Osteocyte (in vitro differentiated cells): Measurements from ENCODE around the gene SLC23A3. TPM values are rescaled to one million over a fixed set of nuclear protein-coding genes. Genes with fewer than 3 reads are reported as not detected.

ENCODE experiments used
- DNase-seq: peaks from one replicate; pipeline ENCODE4 v3.0.0; 2021; ENCODE audit warnings: mixed read lengths; ENCODE audit not compliant: unreplicated experiment; ENCODE audit errors: extremely low spot score
- H3K27ac Mint-ChIP-seq: one replicate; pipeline ENCODE4 v1.8.0; 2021; ENCODE audit warnings: mild to moderate bottlenecking, mixed read lengths; ENCODE audit not compliant: unreplicated experiment
- H3K27me3 Mint-ChIP-seq: one replicate; pipeline ENCODE4 v1.8.0; 2021; ENCODE audit warnings: mixed read lengths; ENCODE audit not compliant: unreplicated experiment
- H3K36me3 Mint-ChIP-seq: one replicate; pipeline ENCODE4 v1.8.0; 2021; ENCODE audit warnings: mixed read lengths; ENCODE audit not compliant: unreplicated experiment
- H3K4me1 Mint-ChIP-seq: one replicate; pipeline ENCODE4 v1.8.0; 2021; ENCODE audit warnings: mixed read lengths; ENCODE audit not compliant: unreplicated experiment
- H3K4me3 Mint-ChIP-seq: one replicate; pipeline ENCODE4 v1.8.0; 2021; ENCODE audit warnings: mild to moderate bottlenecking, moderate library complexity, mixed read lengths; ENCODE audit not compliant: unreplicated experiment
- H3K9me3 Mint-ChIP-seq: one replicate; pipeline ENCODE4 v1.8.0; 2021; ENCODE audit warnings: mixed read lengths; ENCODE audit not compliant: unreplicated experiment
- long read RNA-seq: library from polyadenylated mRNA; unstranded; transcript quantifications from one replicate; pipeline ENCODE4 v2.0.0, GENCODE V29; 2021
- total RNA-seq: library from RNA; stranded (reverse); gene quantifications from 2 replicates; pipeline ENCODE4 v1.2.1, GENCODE V29; 2021
- TF ChIP-seq, protein P1 (sequence below): fragments of 200-600 bp; sonication (generic); IDR thresholded peaks from 2 replicates; pipeline ENCODE4 v1.5.0; 2021; ENCODE audit warnings: antibody characterized with exemption, mild to moderate bottlenecking, moderate library complexity

The SLC23A3 gene
- total RNA-seq = 2.8 and 5.2 TPM in 2 replicates
- long read RNA-seq = 0 reads

GRCh38 chr2:219169930-219170654 is at the start of gene SLC23A3:
TSS of gene SLC23A3 (minus strand) at chr2:219170029. CDS start at chr2:219169984, 45 bp downstream.
- no peak within 1 kb of the TSS for H3K4me3 Mint-ChIP-seq
- TF ChIP-seq, protein P1, sequence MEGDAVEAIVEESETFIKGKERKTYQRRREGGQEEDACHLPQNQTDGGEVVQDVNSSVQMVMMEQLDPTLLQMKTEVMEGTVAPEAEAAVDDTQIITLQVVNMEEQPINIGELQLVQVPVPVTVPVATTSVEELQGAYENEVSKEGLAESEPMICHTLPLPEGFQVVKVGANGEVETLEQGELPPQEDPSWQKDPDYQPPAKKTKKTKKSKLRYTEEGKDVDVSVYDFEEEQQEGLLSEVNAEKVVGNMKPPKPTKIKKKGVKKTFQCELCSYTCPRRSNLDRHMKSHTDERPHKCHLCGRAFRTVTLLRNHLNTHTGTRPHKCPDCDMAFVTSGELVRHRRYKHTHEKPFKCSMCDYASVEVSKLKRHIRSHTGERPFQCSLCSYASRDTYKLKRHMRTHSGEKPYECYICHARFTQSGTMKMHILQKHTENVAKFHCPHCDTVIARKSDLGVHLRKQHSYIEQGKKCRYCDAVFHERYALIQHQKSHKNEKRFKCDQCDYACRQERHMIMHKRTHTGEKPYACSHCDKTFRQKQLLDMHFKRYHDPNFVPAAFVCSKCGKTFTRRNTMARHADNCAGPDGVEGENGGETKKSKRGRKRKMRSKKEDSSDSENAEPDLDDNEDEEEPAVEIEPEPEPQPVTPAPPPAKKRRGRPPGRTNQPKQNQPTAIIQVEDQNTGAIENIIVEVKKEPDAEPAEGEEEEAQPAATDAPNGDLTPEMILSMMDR = no peak
- no peak within 1 kb of the TSS for H3K27ac Mint-ChIP-seq
- H3K4me1 Mint-ChIP-seq = peaks cover 9% of the 10 kb centered on the region
- H3K36me3 Mint-ChIP-seq = peaks cover 15% of the 10 kb centered on the region
- no peaks in the 10 kb centered on the region for H3K27me3 Mint-ChIP-seq
- no peak for DNase-seq
- H3K9me3 Mint-ChIP-seq = no peaks in the 10 kb centered on the region

DNA sequence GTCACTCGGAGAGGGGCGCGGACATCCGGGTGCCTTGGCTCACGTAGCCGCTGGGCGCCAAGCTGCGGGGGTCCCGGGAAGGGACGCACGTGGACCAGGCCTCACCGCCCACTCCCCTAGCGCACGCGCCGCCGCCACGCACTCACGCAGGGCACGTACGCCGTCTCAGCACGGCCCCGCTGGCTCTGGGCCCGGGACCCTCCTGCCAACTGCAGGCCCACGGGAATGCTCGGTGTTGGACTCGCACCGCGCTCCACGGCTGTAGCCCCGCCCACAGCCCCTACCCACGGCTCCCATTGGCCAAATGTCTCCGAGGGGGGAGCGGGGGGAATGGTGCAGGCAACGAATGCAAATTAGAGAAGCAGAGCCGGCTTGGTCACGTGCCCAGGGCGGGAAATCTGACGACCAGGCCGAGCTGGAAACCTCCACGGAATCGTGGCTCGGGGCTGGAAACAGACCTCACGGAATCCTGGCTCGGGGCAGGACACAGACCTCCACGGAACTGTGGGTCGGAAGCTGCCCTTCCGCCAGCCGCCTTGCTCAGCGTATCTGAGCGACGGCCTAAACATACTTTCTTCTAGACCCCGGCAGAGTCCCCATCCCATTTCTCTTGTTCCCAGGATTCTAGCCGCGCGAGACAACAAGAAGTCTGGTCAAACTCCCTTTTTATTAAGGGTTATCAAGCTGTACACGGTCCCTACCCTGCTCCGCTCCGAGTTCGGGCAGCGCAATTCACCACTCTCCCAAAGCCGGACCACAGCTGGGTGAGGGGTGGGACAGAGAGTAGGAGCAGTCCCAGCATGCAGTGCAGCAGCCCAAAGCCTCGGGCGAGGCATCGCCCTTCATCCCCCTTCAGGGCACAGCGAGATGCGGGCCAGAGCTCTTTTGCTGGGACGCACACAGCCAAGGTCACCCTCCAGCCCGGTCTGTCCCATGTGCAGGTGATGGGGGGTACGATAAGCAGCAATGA is 49.2 kb upstream of the SLC23A3 start, which contains the start of gene ABCB6:
Gene ABCB6, minus strand, starts transcription at position 227 of the 970 bp plus-strand sequence. CDS start 285 bp downstream, outside the sequence.
- DNase-seq = peak; percentile 98
- Mint-ChIP-seq H3K9me3 (no peaks in the 10 kb centered on the region), H3K27me3 (no peaks in the 10 kb centered on the region), H3K4me1 (peaks cover 25% of the 10 kb centered on the region), H3K27ac (peak within 1 kb of the TSS; percentile 99), H3K36me3 (peaks cover 29% of the 10 kb centered on the region), H3K4me3 (peak within 1 kb of the TSS; percentile 83)
- TF ChIP-seq, protein P1 = no peak

DNA sequence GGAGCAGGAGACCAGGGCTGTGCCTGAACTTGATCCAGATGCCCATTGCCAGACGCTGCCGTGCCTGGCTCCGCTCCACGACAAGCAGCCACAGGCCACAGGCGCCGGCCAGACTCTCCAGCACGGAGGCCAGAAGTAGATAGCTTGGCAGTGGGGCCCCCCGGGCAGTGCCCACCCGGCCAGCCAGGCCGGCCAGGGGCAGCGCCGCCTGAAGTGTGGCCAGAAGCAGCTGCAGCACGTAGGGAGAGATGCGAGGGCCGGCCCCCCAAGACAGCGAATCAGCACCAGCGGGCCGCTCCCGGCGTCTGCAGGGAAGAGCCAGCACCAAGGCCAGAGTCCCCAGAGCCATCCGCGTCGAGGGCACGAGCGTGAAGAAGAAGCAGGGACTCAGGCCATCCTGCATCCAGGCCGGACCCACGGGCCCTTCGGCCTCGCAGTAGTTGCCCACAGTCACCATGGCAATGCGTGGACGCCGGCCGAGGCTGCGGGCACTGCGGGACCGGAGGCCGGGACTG is 48.4 kb upstream of the SLC23A3 start:
- peaks cover 30% of the 10 kb centered on the region for H3K36me3 Mint-ChIP-seq
- TF ChIP-seq, protein P1 = no peak
- H3K4me3 Mint-ChIP-seq = peak overlapping the region; percentile 83
- peak overlapping the region; percentile 99 for H3K27ac Mint-ChIP-seq
- H3K4me1 Mint-ChIP-seq = peaks cover 25% of the 10 kb centered on the region
- peak; percentile 90 for DNase-seq
- H3K27me3 Mint-ChIP-seq = no peaks in the 10 kb centered on the region
- H3K9me3 Mint-ChIP-seq = no peaks in the 10 kb centered on the region

GRCh38 chr2:219216535-219216915 is 46.7 kb upstream of the SLC23A3 start:
- Mint-ChIP-seq H3K27me3 (no peaks in the 10 kb centered on the region), H3K9me3 (no peaks in the 10 kb centered on the region), H3K4me3 (no peak overlapping the region), H3K4me1 (peaks cover 25% of the 10 kb centered on the region), H3K27ac (peak overlapping the region; percentile 99), H3K36me3 (peaks cover 28% of the 10 kb centered on the region)
- no peak for DNase-seq
- TF ChIP-seq, protein P1 = no peak
